IMR-90 (cell line): ENCODE data around the gene CRYBA2. TPM values are rescaled to one million over a fixed set of nuclear protein-coding genes. Genes with fewer than 3 reads are reported as not detected.

Experiments
- ATAC-seq: fragments of 200-7000 bp; cut with Tn5 transposase; 2 replicates; pipeline ENCODE4 v1.9.1; 2020; ENCODE audit warnings: low read depth, mild to moderate bottlenecking, moderate library complexity
- BruUV-seq: library from RNA; stranded (reverse); fragments of 400-500 nt; replicated peaks from 2 replicates; lab custom pipeline; 2021; lab: Mats Ljungman, UMichigan
- CTCF ChIA-PET: fragments of 300-600 bp; formaldehyde crosslinking; extraction: SDS; loops from one replicate; lab custom pipeline; 2021; ENCODE audit warnings: antibody characterized with exemption; lab: Yijun Ruan, JAX
- POLR2A ChIA-PET: fragments of 300-600 bp; sonication (Branson Sonifier 250); formaldehyde crosslinking; loops from one replicate; lab custom pipeline; 2022; ENCODE audit warnings: antibody characterized with exemption; ENCODE audit not compliant: unreplicated experiment; lab: Charles Lee
- DNase-seq: peaks from one replicate; pipeline ENCODE4 v3.0.0; 2013
- H2AFZ ChIP-seq: replicated peaks from 2 replicates; pipeline ENCODE3; 2013; ENCODE audit warnings: low read length, mild to moderate bottlenecking; ENCODE audit not compliant: poor library complexity
- H2AK5ac ChIP-seq: 2 replicates; pipeline ENCODE4 v1.6.1; 2013; ENCODE audit warnings: low read depth, low read length, inconsistent platforms
- H2AK9ac ChIP-seq: replicated peaks from 2 replicates; pipeline ENCODE3; 2013; ENCODE audit warnings: mild to moderate bottlenecking, low read depth, low read length, moderate library complexity; ENCODE audit not compliant: poor library complexity
- H2BK120ac ChIP-seq: 2 replicates; pipeline ENCODE4 v1.6.1; 2013; ENCODE audit warnings: low read depth, low read length, inconsistent platforms
- H2BK15ac ChIP-seq: 3 replicates; pipeline ENCODE4 v1.6.1; 2013; ENCODE audit warnings: low read depth, low read length, inconsistent platforms
- H2BK20ac ChIP-seq: 2 replicates; pipeline ENCODE4 v1.6.1; 2013; ENCODE audit warnings: low read depth, mild to moderate bottlenecking, inconsistent platforms, low read length, moderate library complexity
- H2BK5ac ChIP-seq: 2 replicates; pipeline ENCODE4 v1.6.1; 2013; ENCODE audit warnings: mild to moderate bottlenecking, low read depth, low read length, inconsistent platforms; ENCODE audit not compliant: poor library complexity, severe bottlenecking
- H3K14ac ChIP-seq: replicated peaks from 2 replicates; pipeline ENCODE4 v1.6.1; 2013; ENCODE audit warnings: low read depth, low read length, inconsistent platforms
- H3K18ac ChIP-seq: 2 replicates; pipeline ENCODE4 v1.6.1; 2013; ENCODE audit warnings: low read depth, low read length, control low read depth
- H3K23ac ChIP-seq: 2 replicates; pipeline ENCODE4 v1.6.1; 2013; ENCODE audit warnings: low read depth, low read length, inconsistent platforms
- H3K27ac ChIP-seq: 2 replicates; pipeline ENCODE4 v1.5.1; 2013; ENCODE audit warnings: mild to moderate bottlenecking, control low read depth, low read length; ENCODE audit not compliant: insufficient read depth
- H3K27me3 ChIP-seq: 2 replicates; pipeline ENCODE4 v1.6.1; 2013; ENCODE audit warnings: low read length; ENCODE audit not compliant: control insufficient read depth, insufficient read depth
- H3K36me3 ChIP-seq: 2 replicates; pipeline ENCODE4 v1.6.1; 2013; ENCODE audit warnings: low read length, mixed read lengths; ENCODE audit not compliant: control insufficient read depth, insufficient read depth
- H3K4ac ChIP-seq: 2 replicates; pipeline ENCODE4 v1.6.1; 2013; ENCODE audit warnings: low read depth, low read length, inconsistent platforms
- H3K4me1 ChIP-seq: 2 replicates; pipeline ENCODE4 v1.6.1; 2013; ENCODE audit warnings: low read length, mixed read lengths; ENCODE audit not compliant: control insufficient read depth, insufficient read depth
- H3K4me2 ChIP-seq: 2 replicates; pipeline ENCODE4 v1.6.1; 2013; ENCODE audit warnings: low read depth, mild to moderate bottlenecking, control low read depth, low read length, moderate library complexity
- H3K4me3 ChIP-seq: 2 replicates; pipeline ENCODE4 v1.5.1; 2013; ENCODE audit warnings: low read depth, mild to moderate bottlenecking, control low read depth, low read length, moderate library complexity; ENCODE audit not compliant: insufficient read depth
- H3K56ac ChIP-seq: 2 replicates; pipeline ENCODE4 v1.6.1; 2013; ENCODE audit warnings: low read length, inconsistent platforms; ENCODE audit not compliant: insufficient read depth; ENCODE audit errors: extremely low read depth
- H3K79me1 ChIP-seq, 2 experiments: 2 replicates each; pipeline ENCODE4 v1.6.1; 2013; ENCODE audit warnings: low read length in 2 of 2, inconsistent platforms in 1 of 2, low read depth in 1 of 2
- H3K9ac ChIP-seq: 2 replicates; pipeline ENCODE4 v1.6.1; 2013; ENCODE audit warnings: low read depth, low read length, control low read depth
- H3K9me1 ChIP-seq: 2 replicates; pipeline ENCODE4 v1.6.1; 2013; ENCODE audit warnings: low read length, inconsistent platforms; ENCODE audit not compliant: insufficient read depth
- H3K9me3 ChIP-seq: 2 replicates; pipeline ENCODE4 v1.6.1; 2013; ENCODE audit warnings: low read length; ENCODE audit not compliant: control insufficient read depth, insufficient read depth
- H4K20me1 ChIP-seq: 2 replicates; pipeline ENCODE4 v1.6.1; 2013; ENCODE audit warnings: low read length, inconsistent platforms; ENCODE audit not compliant: insufficient read depth
- H4K5ac ChIP-seq: 2 replicates; pipeline ENCODE4 v1.6.1; 2013; ENCODE audit warnings: mild to moderate bottlenecking, low read depth, low read length, control low read depth
- H4K8ac ChIP-seq, 2 experiments: 2 replicates each; pipeline ENCODE4 v1.6.1; 2013; ENCODE audit warnings: low read depth in 2 of 2, low read length in 2 of 2, control low read depth in 1 of 2, inconsistent platforms in 1 of 2
- H4K91ac ChIP-seq: 2 replicates; pipeline ENCODE4 v1.6.1; 2013; ENCODE audit warnings: low read depth, low read length, inconsistent platforms; ENCODE audit not compliant: insufficient read depth
- BHLHE40 ChIP-seq: fragments of 150-350 bp; IDR thresholded peaks from 2 replicates; pipeline ENCODE4 v1.6.1; 2016; ENCODE audit warnings: mild to moderate bottlenecking, low read depth, low read length
- CEBPB ChIP-seq: IDR thresholded peaks from 2 replicates; pipeline ENCODE4 v1.6.1; 2012; ENCODE audit warnings: low read depth, low read length, improper control_type of control experiment
- CHD1 ChIP-seq: IDR thresholded peaks from 2 replicates; pipeline ENCODE4 v1.6.1; 2012; ENCODE audit warnings: low read depth, low read length, improper control_type of control experiment
- FOS ChIP-seq: fragments of 150-350 bp; IDR thresholded peaks from 2 replicates; pipeline ENCODE4 v1.6.1; 2016; ENCODE audit warnings: low read depth, low read length
- MAFK ChIP-seq: IDR thresholded peaks from 2 replicates; pipeline ENCODE4 v1.6.1; 2012; ENCODE audit warnings: low read depth, low read length, improper control_type of control experiment
- MAZ ChIP-seq: IDR thresholded peaks from 2 replicates; pipeline ENCODE4 v1.6.1; 2012; ENCODE audit warnings: low read depth, mild to moderate bottlenecking, low read length, improper control_type of control experiment, moderate library complexity, borderline replicate concordance
- MXI1 ChIP-seq: IDR thresholded peaks from 2 replicates; pipeline ENCODE4 v1.6.1; 2012; ENCODE audit warnings: low read depth, mild to moderate bottlenecking, low read length, moderate library complexity, borderline replicate concordance
- NFE2L2 ChIP-seq: fragments of 150-350 bp; IDR thresholded peaks from 2 replicates; pipeline ENCODE4 v1.6.1; 2016; ENCODE audit warnings: low read depth, mild to moderate bottlenecking, low read length
- POLR2A ChIP-seq: IDR thresholded peaks from 2 replicates; pipeline ENCODE4 v1.6.1; 2012; ENCODE audit warnings: mild to moderate bottlenecking, low read depth, low read length
- RAD21 ChIP-seq: IDR thresholded peaks from 2 replicates; pipeline ENCODE4 v1.6.1; 2012; ENCODE audit warnings: low read length, improper control_type of control experiment
- RCOR1 ChIP-seq: IDR thresholded peaks from 2 replicates; pipeline ENCODE4 v1.6.1; 2012; ENCODE audit warnings: mild to moderate bottlenecking, low read length, improper control_type of control experiment; ENCODE audit not compliant: insufficient replicate concordance
- RFX5 ChIP-seq: IDR thresholded peaks from 2 replicates; pipeline ENCODE4 v1.8.0; 2012; ENCODE audit warnings: low read depth, mild to moderate bottlenecking, low read length, moderate library complexity
- SMC3 ChIP-seq: fragments of 150-350 bp; IDR thresholded peaks from 2 replicates; pipeline ENCODE4 v1.6.1; 2016; ENCODE audit warnings: low read depth, mild to moderate bottlenecking, antibody characterized with exemption, low read length, moderate library complexity
- WGBS, 2 experiments: methylation state at CpG; one replicate each; pipeline versions ENCODE4 v1.1.5 to v1.1.7; 2013; ENCODE audit warnings: missing lambda C conversion rate in 2 of 2; ENCODE audit not compliant: insufficient read length in 1 of 2; ENCODE audit errors: extremely low coverage in 2 of 2; 5-methylcytosine and 5-hydroxymethylcytosine counted together
- dilution Hi-C: fragments of 300-500 bp; cut with HindIII; formaldehyde crosslinking; loops from one replicate; pipeline ENCODE4 v1.14.3; 2018; ENCODE audit warnings: low sequenced_read_pairs; ENCODE audit not compliant: unreplicated experiment
- in situ Hi-C: fragments of 300-500 bp; cut with MboI; formaldehyde crosslinking; loops from 3 replicates; pipeline ENCODE4 v1.14.3; 2019; ENCODE audit warnings: low sequenced_read_pairs, inconsistent platforms, mixed read lengths
- intact Hi-C: fragments of 100-400 bp; cut with micrococcal nuclease; formaldehyde crosslinking; loops from 2 replicates; pipeline ENCODE4 v1.10.0; 2022
- polyA plus RNA-seq, 3 experiments: library from polyadenylated mRNA; depleted of rRNA; stranded (reverse); fragments of >200 nt; gene quantifications; 2 replicates each; pipeline ENCODE4 v1.2.3, GENCODE V29; 2012; ENCODE audit warnings: low replicate concordance in 1 of 3
- total RNA-seq: library from RNA; depleted of rRNA; stranded (reverse); fragments of >200 nt; gene quantifications from 2 replicates; pipeline ENCODE4 v1.2.3, GENCODE V29; 2012
- TF ChIP-seq, protein P1 (sequence below): fragments of 150-350 bp; IDR thresholded peaks from 2 replicates; pipeline ENCODE4 v1.6.1; 2017; ENCODE audit warnings: mild to moderate bottlenecking, antibody characterized with exemption, low read length, low read depth
- TF ChIP-seq, protein P2 (sequence below): fragments of 150-350 bp; IDR thresholded peaks from 2 replicates; pipeline ENCODE4 v1.6.1; 2016; ENCODE audit warnings: low read depth, mild to moderate bottlenecking, low read length, moderate library complexity, borderline replicate concordance
- TF ChIP-seq, protein P3 (sequence below): conservative IDR thresholded peaks from 2 replicates; pipeline ENCODE4 v1.5.1; 2012; ENCODE audit warnings: mild to moderate bottlenecking, low read depth, low read length, improper control_type of control experiment

The CRYBA2 gene
- total and polyA plus RNA-seq, 2 of the 4 experiments (the other 2 are of a cell fraction) = not detected

DNA sequence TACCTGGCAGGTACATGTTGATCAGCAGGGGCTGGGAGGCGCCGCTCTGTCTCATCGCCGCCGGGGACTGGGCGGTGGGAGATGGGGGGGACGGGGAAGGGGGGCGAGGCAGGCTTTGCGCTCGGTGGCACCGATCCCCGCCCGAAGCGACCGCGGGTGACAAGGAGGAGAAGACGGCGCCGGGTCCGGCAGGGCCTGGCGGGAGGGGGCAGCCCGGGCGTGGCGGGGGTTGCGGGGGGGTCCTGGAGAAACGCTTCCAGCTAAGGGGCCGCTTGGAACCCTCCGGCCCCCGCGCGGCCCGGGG, 8.2 kb downstream of the CRYBA2 start, which contains the start of gene FEV:
TSS of gene FEV (minus strand) at position 164 of the 304 bp plus-strand sequence. CDS start at position 55, 109 bp downstream.
- H3K4ac ChIP-seq = no peak within 1 kb of the TSS
- peaks cover 3% of the 10 kb centered on the region; the same call in 1 of the 2 replicates for H4K20me1 ChIP-seq
- no peak within 1 kb of the TSS for H2BK5ac ChIP-seq
- no peaks in the 10 kb centered on the region for H3K79me1 ChIP-seq
- H2BK20ac ChIP-seq = no peak within 1 kb of the TSS
- H3K9me1 ChIP-seq = no peaks in the 10 kb centered on the region; the same call in 1 of the 2 replicates
- H2BK15ac ChIP-seq = no peak within 1 kb of the TSS
- no peak within 1 kb of the TSS for H4K91ac ChIP-seq
- POLR2A ChIA-PET = no interaction called here
- H3K9ac ChIP-seq = no peak within 1 kb of the TSS
- CTCF ChIA-PET = no interaction called here
- H3K14ac ChIP-seq = no peak within 1 kb of the TSS
- no peak within 1 kb of the TSS for H3K56ac ChIP-seq
- no peak for DNase-seq
- no peak within 1 kb of the TSS for H4K8ac ChIP-seq
- WGBS, 2 experiments = 0% methylated on average over 1 of the region's 32 CpGs; no CpG with 5 or more reads in 1 of the 2 experiments
- H3K36me3 ChIP-seq = no peaks in the 10 kb centered on the region
- no peak within 1 kb of the TSS for H3K18ac ChIP-seq
- H3K4me2 ChIP-seq = no peak within 1 kb of the TSS
- in situ Hi-C loops (no loop called here), intact Hi-C loops (no loop called here), dilution Hi-C loops (no loop called here)
- H3K23ac ChIP-seq = no peak within 1 kb of the TSS
- no peak within 1 kb of the TSS for H3K27ac ChIP-seq
- no peak within 1 kb of the TSS for H2AK9ac ChIP-seq
- no peak for ATAC-seq
- no peak within 1 kb of the TSS for H3K4me3 ChIP-seq
- H3K27me3 ChIP-seq = peaks cover 89% of the 10 kb centered on the region
- H2BK120ac ChIP-seq = no peak within 1 kb of the TSS
- H3K4me1 ChIP-seq = 0 out of 2 replicates have a peak, but pooled peaks cover 2% of the 10 kb centered on the region
- no peak within 1 kb of the TSS for H2AK5ac ChIP-seq
- no peak within 1 kb of the TSS for H2AFZ ChIP-seq
- TF ChIP-seq POLR2A (no peak), FOS (no peak), CHD1 (no peak), RFX5 (no peak), BHLHE40 (no peak), RCOR1 (no peak), MAFK (no peak), MAZ (no peak), CEBPB (no peak), RAD21 (no peak), MXI1 (no peak), NFE2L2 (no peak), SMC3 (no peak)
- TF ChIP-seq, protein P1, sequence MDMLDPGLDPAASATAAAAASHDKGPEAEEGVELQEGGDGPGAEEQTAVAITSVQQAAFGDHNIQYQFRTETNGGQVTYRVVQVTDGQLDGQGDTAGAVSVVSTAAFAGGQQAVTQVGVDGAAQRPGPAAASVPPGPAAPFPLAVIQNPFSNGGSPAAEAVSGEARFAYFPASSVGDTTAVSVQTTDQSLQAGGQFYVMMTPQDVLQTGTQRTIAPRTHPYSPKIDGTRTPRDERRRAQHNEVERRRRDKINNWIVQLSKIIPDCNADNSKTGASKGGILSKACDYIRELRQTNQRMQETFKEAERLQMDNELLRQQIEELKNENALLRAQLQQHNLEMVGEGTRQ = no peak
- TF ChIP-seq, protein P2, sequence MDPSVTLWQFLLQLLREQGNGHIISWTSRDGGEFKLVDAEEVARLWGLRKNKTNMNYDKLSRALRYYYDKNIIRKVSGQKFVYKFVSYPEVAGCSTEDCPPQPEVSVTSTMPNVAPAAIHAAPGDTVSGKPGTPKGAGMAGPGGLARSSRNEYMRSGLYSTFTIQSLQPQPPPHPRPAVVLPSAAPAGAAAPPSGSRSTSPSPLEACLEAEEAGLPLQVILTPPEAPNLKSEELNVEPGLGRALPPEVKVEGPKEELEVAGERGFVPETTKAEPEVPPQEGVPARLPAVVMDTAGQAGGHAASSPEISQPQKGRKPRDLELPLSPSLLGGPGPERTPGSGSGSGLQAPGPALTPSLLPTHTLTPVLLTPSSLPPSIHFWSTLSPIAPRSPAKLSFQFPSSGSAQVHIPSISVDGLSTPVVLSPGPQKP = no peak
- TF ChIP-seq, protein P3, sequence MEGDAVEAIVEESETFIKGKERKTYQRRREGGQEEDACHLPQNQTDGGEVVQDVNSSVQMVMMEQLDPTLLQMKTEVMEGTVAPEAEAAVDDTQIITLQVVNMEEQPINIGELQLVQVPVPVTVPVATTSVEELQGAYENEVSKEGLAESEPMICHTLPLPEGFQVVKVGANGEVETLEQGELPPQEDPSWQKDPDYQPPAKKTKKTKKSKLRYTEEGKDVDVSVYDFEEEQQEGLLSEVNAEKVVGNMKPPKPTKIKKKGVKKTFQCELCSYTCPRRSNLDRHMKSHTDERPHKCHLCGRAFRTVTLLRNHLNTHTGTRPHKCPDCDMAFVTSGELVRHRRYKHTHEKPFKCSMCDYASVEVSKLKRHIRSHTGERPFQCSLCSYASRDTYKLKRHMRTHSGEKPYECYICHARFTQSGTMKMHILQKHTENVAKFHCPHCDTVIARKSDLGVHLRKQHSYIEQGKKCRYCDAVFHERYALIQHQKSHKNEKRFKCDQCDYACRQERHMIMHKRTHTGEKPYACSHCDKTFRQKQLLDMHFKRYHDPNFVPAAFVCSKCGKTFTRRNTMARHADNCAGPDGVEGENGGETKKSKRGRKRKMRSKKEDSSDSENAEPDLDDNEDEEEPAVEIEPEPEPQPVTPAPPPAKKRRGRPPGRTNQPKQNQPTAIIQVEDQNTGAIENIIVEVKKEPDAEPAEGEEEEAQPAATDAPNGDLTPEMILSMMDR = no peak
- no peak within 1 kb of the TSS for H4K5ac ChIP-seq
- H3K9me3 ChIP-seq = no peaks in the 10 kb centered on the region
- BruUV-seq = no TSS peak
